RPMI7951 (cell line): ENCODE data around the gene FGF9. TPM values are rescaled to one million over a fixed set of nuclear protein-coding genes. Genes with fewer than 3 reads are reported as not detected.

Source experiments
- total RNA-seq: library from RNA; depleted of rRNA; stranded (reverse); fragments of >200 nt; shearing (Covaris generic); gene quantifications from 2 replicates; pipeline ENCODE4 v1.2.3, GENCODE V29; 2014; rRNA removed

The FGF9 gene
- total RNA-seq, 1 experiment from 2014 or later: not detected

Other genes with a start within 250 kb of the FGF9 start
- gene ZDHHC20, start 211.8 kb upstream of the FGF9 start, total RNA-seq: 104 and 138 TPM in 2 replicates
- 70.3 and 84.6 TPM in 2 replicates for gene MICU2, start 66.9 kb upstream of the FGF9 start, total RNA-seq